Activated T-helper 17 cell treated with anti-CD3 and anti-CD28 coated beads, Interleukin-2, amount 50 U/mL, for 72 hours (primary cell): ENCODE data around the gene TRAPPC8. TPM values are rescaled to one million over a fixed set of nuclear protein-coding genes. Genes with fewer than 3 reads are reported as not detected.
"Not testable (repeated sequence)": the region's sequence is repeated elsewhere in the genome, so short reads cannot be mapped to it uniquely, and the experiment has no call there.

Experiments
- ATAC-seq: fragments of 150-1000 bp; cut with Tn5 transposase; replicated peaks from 2 replicates; pipeline ENCODE4 v1.10.0; 2021; ENCODE audit warnings: mild to moderate bottlenecking, moderate library complexity
- H3K27ac Mint-ChIP-seq: one replicate; pipeline ENCODE4 v1.8.0; 2022; ENCODE audit warnings: mixed read lengths
- H3K27me3 Mint-ChIP-seq: one replicate; pipeline ENCODE4 v1.8.0; 2022; ENCODE audit warnings: mixed read lengths
- H3K36me3 Mint-ChIP-seq: one replicate; pipeline ENCODE4 v1.8.0; 2022; ENCODE audit warnings: low read depth, mild to moderate bottlenecking, mixed read lengths
- H3K4me1 Mint-ChIP-seq: one replicate; pipeline ENCODE4 v1.8.0; 2022; ENCODE audit warnings: mixed read lengths
- H3K4me3 Mint-ChIP-seq: one replicate; pipeline ENCODE4 v1.8.0; 2022; ENCODE audit warnings: mild to moderate bottlenecking, mixed read lengths
- H3K9me3 Mint-ChIP-seq: one replicate; pipeline ENCODE4 v1.8.0; 2022; ENCODE audit warnings: mixed read lengths
- total RNA-seq, 2 donors: library from RNA; stranded (reverse); gene quantifications; one replicate each; pipeline ENCODE4 v1.2.3, GENCODE V29; 2022

TRAPPC8 gene
- total RNA-seq, 2 donors from 2014 or later = 30.6 to 36.5 TPM

- Mint-ChIP-seq H3K27me3 (peaks cover 5% of the 10 kb centered on the region), H3K4me1 (peaks cover 6% of the 10 kb centered on the region)
- ATAC-seq = no peak
These were observed 11.4 kb upstream of the TRAPPC8 start for GRCh38 chr18:31954349-31954748.

GRCh38 chr18:31953699-31954098 lies 10.8 kb upstream of the TRAPPC8 start:
- H3K4me1 Mint-ChIP-seq, H3K36me3 Mint-ChIP-seq, H3K4me3 Mint-ChIP-seq, H3K27me3 Mint-ChIP-seq, ATAC-seq, H3K9me3 Mint-ChIP-seq, H3K27ac Mint-ChIP-seq: not testable (repeated sequence)

More at GRCh38 chr18:31954349-31954748, 11.4 kb upstream of the TRAPPC8 start:
- no peaks in the 10 kb centered on the region for H3K36me3 Mint-ChIP-seq
- no peak overlapping the region for H3K27ac Mint-ChIP-seq
- H3K4me3 Mint-ChIP-seq = no peak overlapping the region
- H3K9me3 Mint-ChIP-seq = no peaks in the 10 kb centered on the region

- Mint-ChIP-seq H3K36me3 (no peaks in the 10 kb centered on the region), H3K27ac (peak overlapping the region; percentile 21), H3K4me1 (peaks cover 6% of the 10 kb centered on the region), H3K27me3 (peaks cover 5% of the 10 kb centered on the region), H3K4me3 (no peak overlapping the region), H3K9me3 (no peaks in the 10 kb centered on the region)
- ATAC-seq = peak; percentile 54
These were observed 9.3 kb upstream of the TRAPPC8 start for GRCh38 chr18:31952223-31952622.

GRCh38 chr18:31950583-31950982 lies 7.7 kb upstream of the TRAPPC8 start:
- Mint-ChIP-seq H3K9me3 (no peaks in the 10 kb centered on the region), H3K27me3 (peaks cover 5% of the 10 kb centered on the region), H3K36me3 (no peaks in the 10 kb centered on the region), H3K4me1 (peaks cover 6% of the 10 kb centered on the region), H3K27ac (no peak overlapping the region), H3K4me3 (no peak overlapping the region)
- no peak for ATAC-seq

GRCh38 chr18:31948349-31948748 lies 5.4 kb upstream of the TRAPPC8 start:
- not testable (repeated sequence) for H3K36me3 Mint-ChIP-seq, H3K27me3 Mint-ChIP-seq, H3K9me3 Mint-ChIP-seq, H3K27ac Mint-ChIP-seq, ATAC-seq, H3K4me3 Mint-ChIP-seq
- peaks cover 14% of the 10 kb centered on the region for H3K4me1 Mint-ChIP-seq

DNA sequence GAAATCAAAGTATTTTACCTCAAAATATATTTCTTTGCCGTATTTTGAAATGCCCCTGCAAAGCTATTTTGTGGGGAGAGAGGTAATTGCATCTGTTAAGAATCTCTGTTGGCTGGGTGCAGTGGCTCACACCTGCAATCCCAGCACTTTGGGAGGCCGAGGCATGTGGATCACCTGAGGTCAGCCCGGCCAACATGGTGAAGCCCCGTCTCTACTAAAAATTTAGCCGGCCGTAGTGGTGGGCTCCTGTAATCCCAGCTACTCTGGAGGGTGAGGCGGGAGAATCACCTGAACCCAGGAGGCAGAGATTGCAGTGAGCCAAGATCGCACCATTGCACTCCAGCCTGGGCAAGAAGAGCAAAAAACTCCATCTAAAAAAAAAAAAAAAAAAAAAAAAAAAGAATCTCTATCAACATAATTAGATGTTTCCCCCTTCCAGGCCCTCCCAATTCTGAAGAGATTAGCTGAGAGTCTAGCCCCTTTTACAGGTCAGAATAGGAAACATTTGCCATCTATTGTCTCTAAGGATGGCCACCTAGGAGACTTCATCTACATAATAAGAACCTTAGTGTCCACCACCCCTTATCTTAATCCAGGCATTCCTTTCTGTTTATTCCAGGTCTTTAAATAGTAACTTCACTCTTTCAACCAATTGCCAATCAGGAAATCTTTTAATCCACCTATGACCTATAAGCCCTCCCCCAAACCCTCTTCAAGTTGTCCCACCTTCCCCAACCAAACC lies 3.5 kb upstream of the TRAPPC8 start:
- H3K4me1 Mint-ChIP-seq = peaks cover 11% of the 10 kb centered on the region
- H3K27me3 Mint-ChIP-seq = no peaks in the 10 kb centered on the region
- no peak overlapping the region for H3K4me3 Mint-ChIP-seq
- H3K27ac Mint-ChIP-seq = no peak overlapping the region
- no peaks in the 10 kb centered on the region for H3K9me3 Mint-ChIP-seq
- ATAC-seq = no peak
- peaks cover 14% of the 10 kb centered on the region for H3K36me3 Mint-ChIP-seq

- Mint-ChIP-seq H3K4me1 (peaks cover 24% of the 10 kb centered on the region), H3K9me3 (no peaks in the 10 kb centered on the region), H3K27me3 (no peaks in the 10 kb centered on the region), H3K27ac (peak overlapping the region; percentile 97), H3K4me3 (peak overlapping the region; percentile 94), H3K36me3 (peaks cover 20% of the 10 kb centered on the region)
- no peak for ATAC-seq
These were observed 1.2 kb upstream of the TRAPPC8 start for GRCh38 chr18:31943878-31944816.

DNA sequence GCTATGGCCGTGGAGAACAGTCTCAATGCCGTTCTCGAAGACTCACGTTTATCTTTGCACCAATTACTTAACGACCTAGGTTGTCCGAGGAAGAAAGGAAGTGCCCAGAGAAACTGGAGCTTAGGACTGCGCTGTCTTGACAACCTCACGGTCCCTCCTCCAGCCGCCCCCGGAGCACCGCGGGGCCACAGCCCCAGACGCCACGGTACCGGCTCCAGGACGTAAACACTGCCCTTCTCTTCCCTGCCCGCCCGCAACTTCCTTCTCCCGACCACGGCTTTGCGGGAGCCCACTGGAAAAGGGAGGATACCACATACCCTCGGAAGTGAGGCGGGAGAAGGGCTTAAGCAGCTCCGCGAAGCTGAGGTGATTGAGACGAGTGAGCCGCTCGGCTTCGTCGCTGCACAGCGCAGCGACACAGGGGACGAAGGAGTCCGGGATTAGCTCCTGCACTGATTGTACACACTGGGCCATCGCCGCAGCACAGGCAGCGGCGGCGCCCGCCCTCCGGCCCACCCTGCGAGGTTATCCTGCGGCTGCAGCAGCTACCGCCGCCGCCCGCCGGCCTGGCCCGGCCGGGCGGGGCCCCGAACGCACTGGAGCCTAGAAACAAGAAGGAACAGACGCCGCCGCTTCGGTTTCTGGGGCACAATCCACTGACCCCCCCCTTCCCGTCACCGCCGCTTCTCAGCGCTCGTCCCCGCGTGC lies 483 bp downstream of the TRAPPC8 start:
- peaks cover 30% of the 10 kb centered on the region for H3K4me1 Mint-ChIP-seq
- peaks cover 29% of the 10 kb centered on the region for H3K36me3 Mint-ChIP-seq
- peak; percentile 45 for ATAC-seq
- no peaks in the 10 kb centered on the region for H3K27me3 Mint-ChIP-seq
- H3K4me3 Mint-ChIP-seq = peak overlapping the region; percentile 94
- no peaks in the 10 kb centered on the region for H3K9me3 Mint-ChIP-seq
- H3K27ac Mint-ChIP-seq = peak overlapping the region; percentile 97

DNA sequence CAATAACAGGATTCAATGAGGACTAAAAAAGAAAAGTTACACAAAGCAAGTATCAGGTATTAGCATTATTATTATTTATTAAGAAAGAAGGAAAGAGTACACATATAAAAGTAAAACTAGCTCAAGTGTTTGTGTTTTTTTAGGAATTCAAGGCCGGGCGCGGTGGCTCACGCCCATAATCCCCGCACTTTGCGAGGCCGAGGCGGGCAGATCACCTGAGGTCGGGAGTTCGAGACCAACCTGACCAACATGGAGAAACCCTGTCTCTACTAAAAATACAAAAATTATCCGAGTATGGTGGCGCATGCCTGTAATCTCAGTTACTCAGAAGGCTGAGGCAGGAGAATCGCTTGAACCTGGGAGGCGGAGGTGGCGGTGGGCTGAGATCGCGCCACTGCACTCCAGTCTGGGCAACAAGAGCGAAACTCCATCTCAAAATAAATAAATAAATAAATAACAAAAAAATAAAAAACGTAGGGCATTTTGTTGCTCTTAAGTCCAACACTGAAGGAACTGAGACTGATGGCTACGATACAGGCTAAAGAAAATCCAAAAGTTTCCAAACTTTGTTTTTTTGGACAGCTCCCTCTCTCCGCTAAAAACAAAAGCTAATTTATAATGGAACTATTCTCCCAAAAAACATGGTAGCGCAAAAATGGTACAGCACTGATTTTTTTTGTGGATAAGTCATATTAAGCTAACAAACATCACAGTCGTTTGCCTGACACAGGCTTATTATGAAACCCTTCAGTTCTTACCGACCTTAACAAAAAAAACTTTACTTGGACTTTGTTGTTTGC lies 1.7 kb downstream of the TRAPPC8 start:
- ATAC-seq = no peak
- Mint-ChIP-seq H3K4me1 (peaks cover 30% of the 10 kb centered on the region), H3K4me3 (peak overlapping the region; percentile 94), H3K9me3 (no peaks in the 10 kb centered on the region), H3K27ac (peak overlapping the region; percentile 97), H3K27me3 (no peaks in the 10 kb centered on the region), H3K36me3 (peaks cover 33% of the 10 kb centered on the region)

DNA sequence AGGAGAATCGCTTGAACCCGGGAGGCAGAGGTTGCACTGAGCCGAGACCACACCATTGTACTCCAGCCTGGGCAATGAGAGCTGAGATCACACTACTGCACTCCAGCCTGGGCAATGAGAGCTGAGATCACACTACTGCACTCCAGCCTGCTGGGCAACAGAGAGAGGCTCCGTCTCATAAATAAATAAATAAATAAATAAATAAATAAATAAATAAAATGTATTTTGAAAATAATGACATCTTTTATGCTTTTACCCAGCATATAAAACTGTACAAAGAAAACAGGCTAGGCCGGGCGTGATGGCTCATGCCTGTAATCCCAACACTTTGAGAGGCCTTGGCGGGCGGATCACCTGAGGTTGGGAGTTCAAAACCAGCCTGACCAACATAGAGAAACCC lies 8.2 kb downstream of the TRAPPC8 start:
- ATAC-seq, H3K27me3 Mint-ChIP-seq, H3K4me3 Mint-ChIP-seq, H3K9me3 Mint-ChIP-seq: not testable (repeated sequence)
- H3K27ac Mint-ChIP-seq = peak overlapping the region; percentile 33
- H3K36me3 Mint-ChIP-seq = peaks cover 45% of the 10 kb centered on the region
- peaks cover 18% of the 10 kb centered on the region for H3K4me1 Mint-ChIP-seq

- Mint-ChIP-seq H3K4me3 (no peak overlapping the region), H3K36me3 (peaks cover 60% of the 10 kb centered on the region), H3K27me3 (no peaks in the 10 kb centered on the region), H3K4me1 (peaks cover 6% of the 10 kb centered on the region), H3K9me3 (no peaks in the 10 kb centered on the region), H3K27ac (no peak overlapping the region)
- no peak for ATAC-seq
These were observed 11.1 kb downstream of the TRAPPC8 start for GRCh38 chr18:31931886-31932240.

GRCh38 chr18:31931163-31931885 lies 11.6 kb downstream of the TRAPPC8 start:
- no peak overlapping the region for H3K27ac Mint-ChIP-seq
- H3K27me3 Mint-ChIP-seq = no peaks in the 10 kb centered on the region
- H3K9me3 Mint-ChIP-seq = no peaks in the 10 kb centered on the region
- peaks cover 6% of the 10 kb centered on the region for H3K4me1 Mint-ChIP-seq
- peaks cover 63% of the 10 kb centered on the region for H3K36me3 Mint-ChIP-seq
- no peak for ATAC-seq
- no peak overlapping the region for H3K4me3 Mint-ChIP-seq

- H3K27ac Mint-ChIP-seq = no peak overlapping the region
- no peaks in the 10 kb centered on the region for H3K9me3 Mint-ChIP-seq
- H3K4me1 Mint-ChIP-seq = peaks cover 6% of the 10 kb centered on the region
- H3K4me3 Mint-ChIP-seq = no peak overlapping the region
- no peak for ATAC-seq
- peaks cover 74% of the 10 kb centered on the region for H3K36me3 Mint-ChIP-seq
- no peaks in the 10 kb centered on the region for H3K27me3 Mint-ChIP-seq
These were observed 13.7 kb downstream of the TRAPPC8 start for GRCh38 chr18:31929273-31929672.
